CD1c-positive myeloid dendritic cell (primary cell): Measurements from ENCODE around the gene BEND6.
A peak's percentile ranks its signal among the peaks of the same experiment; 100 is the strongest.

Experiments
- DNase-seq: peaks from one replicate; pipeline ENCODE4 v3.0.0-alpha.2; 2016; ENCODE audit errors: extremely low spot score

BEND6 gene, protein sequence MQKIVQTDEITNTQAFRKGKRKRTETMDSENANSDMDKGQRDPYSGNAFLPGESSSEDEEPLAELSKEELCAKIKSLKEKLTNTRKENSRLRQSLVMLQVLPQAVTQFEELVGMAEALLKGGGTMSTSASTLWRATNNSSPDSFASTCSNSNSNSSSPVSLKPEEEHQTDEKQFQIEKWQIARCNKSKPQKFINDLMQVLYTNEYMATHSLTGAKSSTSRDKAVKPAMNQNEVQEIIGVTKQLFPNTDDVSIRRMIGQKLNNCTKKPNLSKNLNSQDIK

GRCh38 chr6:56954403-56955170 lies at the start of gene BEND6:
Gene BEND6, plus strand, starts transcription at chr6:56955107. Its CDS starts 26,704 bp downstream, at chr6:56981811.
- peak; percentile 51 for DNase-seq

GRCh38 chr6:56905378-56905777 lies 49.5 kb upstream of the BEND6 start:
- no peak for DNase-seq

DNA sequence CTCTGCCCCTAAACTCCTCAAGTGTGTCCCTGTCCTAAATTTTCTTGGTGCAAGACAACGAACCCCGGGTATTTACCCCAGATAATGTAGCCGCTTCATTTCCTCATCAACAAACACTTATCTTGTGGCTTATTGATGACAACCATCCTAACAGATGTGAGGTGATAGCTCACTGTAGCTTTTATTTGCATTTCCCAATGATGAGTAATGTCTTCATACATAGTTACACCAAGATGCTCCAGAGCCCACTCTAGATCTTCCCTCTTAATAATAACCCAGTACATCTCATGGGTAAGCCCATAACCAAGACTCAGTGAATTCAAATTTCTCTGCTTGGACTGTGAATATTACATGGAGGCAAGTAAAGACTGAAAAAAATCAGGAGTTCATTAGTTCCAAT lies 48.2 kb upstream of the BEND6 start:
- DNase-seq, result no peak

- DNase-seq, result no peak
These were observed 45.6 kb upstream of the BEND6 start for GRCh38 chr6:56909115-56909907.

DNA sequence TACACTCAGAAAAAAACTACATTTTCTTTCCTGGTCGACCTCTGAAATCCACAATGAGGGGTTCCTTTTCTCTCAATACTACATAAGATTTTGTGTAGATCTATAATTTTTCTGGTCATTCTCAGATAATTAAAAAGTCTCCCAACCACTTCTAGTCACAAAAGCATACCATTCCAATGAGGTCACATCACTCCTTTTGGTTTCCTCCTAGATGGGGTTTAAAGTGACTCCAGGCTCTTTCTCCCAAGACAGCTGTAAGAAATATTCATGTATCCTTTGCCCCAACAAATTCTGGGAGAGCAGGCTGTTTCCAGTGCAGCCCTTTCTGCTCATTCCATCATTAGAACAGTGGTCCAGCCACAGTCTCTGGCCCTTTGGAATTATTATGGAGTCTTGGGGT lies 43.1 kb upstream of the BEND6 start:
- DNase-seq, result no peak

DNA sequence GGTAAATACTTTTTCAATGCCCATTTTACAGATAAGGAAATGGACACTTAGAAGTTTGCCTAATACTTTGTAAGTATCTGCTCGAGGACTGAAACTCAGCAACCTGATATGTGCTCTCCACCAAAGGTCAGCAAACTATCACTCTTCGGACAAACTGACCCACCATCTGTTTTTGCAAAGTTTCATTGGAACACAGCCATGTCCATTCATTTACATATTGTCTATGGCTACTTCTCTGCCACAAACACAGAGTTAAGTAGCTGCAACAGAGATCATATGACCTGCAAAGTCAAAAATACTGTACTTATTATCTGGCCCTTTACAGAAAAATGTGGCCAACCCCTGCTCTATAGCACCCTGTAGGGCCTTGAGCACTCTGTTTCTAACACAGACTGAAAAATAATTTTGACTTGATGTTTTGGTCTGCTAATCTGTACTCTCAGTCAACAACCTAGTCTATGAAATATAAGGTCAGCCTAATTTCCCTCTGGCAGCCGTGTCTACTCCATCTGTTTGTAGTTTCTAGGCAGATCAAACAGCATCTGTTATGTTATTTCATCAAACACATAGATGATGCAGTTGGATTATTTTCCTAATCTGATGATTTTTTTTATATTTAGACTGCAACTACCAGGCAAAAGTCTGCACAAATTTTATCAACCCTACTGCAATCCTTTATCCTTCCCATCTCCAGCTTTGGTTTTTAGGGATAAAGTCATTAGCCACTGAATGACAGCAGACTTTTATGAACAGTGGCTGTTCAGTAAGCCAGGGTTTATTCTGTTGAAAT lies 41.4 kb upstream of the BEND6 start:
- no peak for DNase-seq

DNA sequence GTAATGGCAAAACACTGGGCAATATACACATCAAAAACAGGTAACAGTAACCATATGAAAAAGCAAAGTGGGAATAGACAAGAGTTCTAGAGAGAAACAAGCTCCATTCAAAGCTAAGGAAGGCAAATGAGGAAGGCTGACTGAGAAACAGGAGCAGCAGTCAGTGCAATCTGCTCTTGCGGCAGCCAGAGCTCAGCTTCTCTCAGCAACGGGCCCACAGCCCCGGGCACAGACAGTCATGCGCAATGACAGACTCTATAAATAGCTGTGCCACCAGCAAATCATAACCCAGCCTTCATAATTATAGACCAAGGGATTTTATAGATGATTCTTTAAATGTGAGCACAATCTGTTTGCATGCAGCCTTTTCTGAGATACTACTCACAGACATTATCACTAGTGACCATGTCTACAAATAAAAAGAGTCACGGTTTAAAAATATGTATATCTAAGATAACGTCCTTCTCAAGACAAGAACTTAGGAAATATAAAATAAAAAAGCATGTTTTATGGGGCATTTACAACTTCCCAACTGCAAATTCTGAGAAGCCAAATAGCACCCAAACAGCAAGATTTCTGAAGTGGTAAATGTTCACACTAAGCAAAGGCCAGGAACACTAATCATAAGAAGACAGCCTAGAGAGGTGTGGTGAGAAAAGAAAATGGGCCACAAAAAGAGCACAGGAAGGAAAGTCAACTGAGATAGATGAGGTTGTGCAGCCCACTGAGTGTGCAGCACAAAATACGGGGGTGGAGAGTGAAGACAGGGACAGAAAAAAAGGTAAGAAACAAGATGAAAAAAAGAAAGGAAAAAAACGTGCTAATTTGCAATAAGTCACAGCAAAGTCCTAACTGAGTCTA lies 39.9 kb upstream of the BEND6 start:
- DNase-seq, result no peak

- no peak for DNase-seq
These were observed 39.1 kb upstream of the BEND6 start for GRCh38 chr6:56915832-56916231.

DNA sequence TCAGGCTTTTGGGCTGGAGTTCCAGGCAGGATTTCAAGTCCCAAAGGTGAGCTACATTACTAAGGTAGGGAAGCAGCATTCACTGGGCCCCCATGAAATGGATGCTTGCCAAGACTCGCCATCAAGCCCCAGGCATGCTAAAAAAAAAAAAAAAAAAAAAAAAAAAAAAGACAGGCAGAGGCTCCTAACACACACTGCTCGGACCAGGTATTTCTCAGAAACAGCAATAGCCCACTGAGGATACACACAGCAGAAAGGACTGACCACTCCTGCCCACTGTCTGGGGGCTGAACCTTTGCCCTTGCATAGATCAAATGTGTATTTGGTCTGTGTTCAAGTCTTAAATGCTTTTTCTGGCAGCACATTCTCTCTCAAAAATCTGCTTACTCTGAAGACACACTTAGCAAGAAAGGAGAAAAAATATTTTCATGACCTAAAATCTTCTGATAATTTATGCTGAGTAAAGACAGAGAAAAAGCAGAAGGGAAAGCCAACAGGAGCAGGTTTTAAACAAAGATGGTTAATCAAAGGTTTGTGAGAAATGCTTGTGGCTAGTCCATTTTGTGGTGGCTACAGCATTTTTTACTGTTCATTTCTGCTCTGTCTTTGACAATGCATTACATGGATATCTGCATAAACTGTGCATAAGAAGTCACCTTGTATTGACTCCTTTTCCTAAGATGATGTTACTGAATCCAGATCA lies 37.9 kb upstream of the BEND6 start:
- DNase-seq, result no peak

- no peak for DNase-seq
These were observed 32.3 kb upstream of the BEND6 start for GRCh38 chr6:56922645-56923044.

- no peak for DNase-seq
These were observed 31.3 kb upstream of the BEND6 start for GRCh38 chr6:56923565-56923964.

- no peak for DNase-seq
These were observed 27.1 kb upstream of the BEND6 start for GRCh38 chr6:56927538-56928453.

DNA sequence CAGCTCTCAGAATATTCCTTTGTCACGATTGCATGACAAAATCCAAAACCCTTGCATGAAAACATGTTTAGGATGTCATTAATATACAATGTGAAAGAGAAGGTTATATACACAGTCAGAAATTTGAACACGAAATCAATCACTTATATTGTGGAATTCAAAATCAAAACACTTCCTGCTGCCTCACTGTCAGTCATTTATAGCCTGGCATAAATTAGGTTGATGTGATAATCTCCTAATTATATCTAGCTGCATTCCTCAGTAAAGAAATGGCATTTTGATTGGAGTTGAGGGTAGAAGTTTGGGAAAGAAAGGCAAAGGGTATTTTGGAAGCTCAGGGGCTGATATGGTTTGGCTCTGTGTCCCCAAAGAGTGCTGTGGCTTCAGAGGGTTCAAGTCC lies 24.1 kb upstream of the BEND6 start:
- no peak for DNase-seq

GRCh38 chr6:56932910-56933477 lies 21.9 kb upstream of the BEND6 start:
- no peak for DNase-seq

DNA sequence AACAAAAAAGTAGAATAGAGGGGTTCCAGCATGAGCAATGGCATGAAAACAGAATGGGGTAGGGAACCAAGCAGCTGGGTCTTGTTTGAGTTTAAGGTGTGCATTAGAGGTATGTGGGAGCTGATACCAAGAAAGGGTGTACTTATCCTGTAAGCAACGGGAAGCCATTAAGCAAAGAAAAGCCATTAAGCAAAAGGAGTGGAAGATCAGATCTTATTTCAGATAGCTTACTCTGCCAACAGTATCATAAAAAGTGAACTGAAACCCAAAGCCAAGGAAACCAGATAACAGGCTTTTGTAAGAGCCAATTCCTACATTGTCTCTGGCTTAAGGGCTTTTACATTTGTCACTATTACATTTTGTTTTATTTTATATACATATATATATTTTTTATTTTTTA lies 21.3 kb upstream of the BEND6 start:
- peak; percentile 48 for DNase-seq

- no peak for DNase-seq
These were observed 20.0 kb upstream of the BEND6 start for GRCh38 chr6:56934876-56935275.

GRCh38 chr6:56936466-56936865 lies 18.4 kb upstream of the BEND6 start:
- DNase-seq, result no peak

DNA sequence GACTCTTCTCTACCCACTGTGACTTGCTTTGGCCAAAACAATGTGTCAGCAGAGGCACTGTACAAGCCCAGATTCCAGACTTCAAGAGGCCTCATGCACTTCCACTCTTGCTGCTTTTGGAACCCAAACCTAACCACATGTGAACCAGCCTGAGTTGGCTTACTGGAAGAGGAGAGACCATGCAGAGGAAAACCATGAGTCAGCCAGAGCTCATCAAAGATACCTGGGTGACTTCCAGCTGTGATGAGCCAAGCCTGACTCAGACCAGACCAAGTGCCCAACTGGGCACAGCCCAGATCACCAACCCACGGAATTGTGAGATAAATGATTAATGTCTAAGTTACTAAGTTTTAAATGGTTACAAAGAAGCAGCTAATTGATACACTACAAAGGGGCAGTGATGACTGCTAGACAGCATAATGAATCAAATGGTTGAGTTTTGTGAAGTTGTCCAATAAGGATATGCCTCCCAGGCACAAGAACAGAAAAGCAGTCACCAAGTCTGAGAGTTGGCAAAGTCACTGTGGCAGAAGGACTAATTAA lies 16.2 kb upstream of the BEND6 start:
- no peak for DNase-seq
